GM19043 (cell line): ENCODE data around the gene EPHX1.
"Not testable (repeated sequence)": the region's sequence is repeated elsewhere in the genome, so short reads cannot be mapped to it uniquely, and the experiment has no call there.

Experiments
- ATAC-seq: cut with Tn5 transposase; IDR thresholded peaks from one replicate; pipeline ENCODE4 v1.9.1; 2021; ENCODE audit warnings: low read depth; ENCODE audit not compliant: unreplicated experiment

The EPHX1 gene

GRCh38 chr1:225777058-225777582, 32.8 kb upstream of the EPHX1 start:
- peak; percentile 7 for ATAC-seq

- peak; percentile 99 for ATAC-seq
Observed at GRCh38 chr1:225777583-225778336, 32.2 kb upstream of the EPHX1 start, which contains the start of gene SRP9. TSS of gene SRP9 (plus strand) at chr1:225777826. CDS start at chr1:225777941, 115 bp downstream.

DNA sequence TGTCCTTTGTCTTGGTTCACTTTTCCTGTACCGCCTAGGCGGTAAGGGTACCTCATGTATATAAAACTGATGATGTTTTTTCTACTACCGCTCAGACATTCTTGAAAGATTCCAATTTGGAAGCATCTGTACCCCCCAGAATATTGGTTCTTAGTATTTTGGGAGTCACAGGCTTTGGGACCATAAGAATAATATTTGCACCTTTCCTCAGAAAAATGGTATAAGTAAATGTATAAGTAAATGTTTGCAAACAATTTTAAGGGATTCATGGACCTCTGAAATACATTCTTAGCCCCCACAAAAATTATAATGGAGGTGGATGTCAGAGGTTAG, 31.6 kb upstream of the EPHX1 start:
- ATAC-seq, result no peak

- ATAC-seq, result not testable (repeated sequence)
Observed at GRCh38 chr1:225779165-225779564, 30.8 kb upstream of the EPHX1 start.

GRCh38 chr1:225780134-225780533, 29.8 kb upstream of the EPHX1 start:
- ATAC-seq, result no peak

DNA sequence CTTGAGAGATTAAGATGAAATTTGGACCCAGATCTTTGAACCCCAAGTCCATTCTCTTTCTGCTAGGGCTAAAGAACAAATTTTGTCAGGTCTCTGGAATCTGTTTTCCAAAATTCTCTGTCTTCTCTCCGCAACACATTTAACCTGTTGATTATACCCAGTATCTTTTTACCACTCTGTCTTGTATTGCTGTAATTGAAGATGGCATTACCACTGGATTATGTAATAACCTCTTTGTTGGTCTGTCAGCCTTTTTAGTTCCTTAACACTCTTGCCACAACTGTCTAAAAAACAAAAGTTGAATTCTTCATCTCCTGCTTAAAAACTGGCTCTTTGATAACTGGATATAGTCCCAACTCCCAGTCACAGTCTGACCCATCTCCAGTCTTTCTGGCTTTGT, 29.3 kb upstream of the EPHX1 start:
- ATAC-seq, result no peak

GRCh38 chr1:225789142-225789541, 20.8 kb upstream of the EPHX1 start:
- not testable (repeated sequence) for ATAC-seq

DNA sequence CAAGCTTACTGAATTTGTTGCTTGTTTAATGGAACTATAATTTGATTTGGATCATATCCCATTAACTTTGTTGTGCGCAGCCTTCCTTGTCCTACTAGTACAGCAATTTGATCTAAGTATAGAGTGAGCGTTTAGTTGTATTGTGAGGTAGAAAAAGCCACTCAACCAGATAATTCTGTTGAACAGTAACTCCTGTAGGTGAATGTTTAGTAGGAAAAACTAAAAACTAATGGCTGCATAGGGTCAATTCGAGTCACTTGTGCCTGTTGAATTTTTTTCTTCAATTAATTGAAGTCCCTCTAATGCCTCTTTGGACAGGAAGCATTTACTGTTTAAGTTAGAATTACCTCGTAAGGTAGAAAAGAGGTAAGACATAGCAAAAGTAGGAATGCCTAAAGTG, 15.0 kb upstream of the EPHX1 start:
- ATAC-seq, result no peak

DNA sequence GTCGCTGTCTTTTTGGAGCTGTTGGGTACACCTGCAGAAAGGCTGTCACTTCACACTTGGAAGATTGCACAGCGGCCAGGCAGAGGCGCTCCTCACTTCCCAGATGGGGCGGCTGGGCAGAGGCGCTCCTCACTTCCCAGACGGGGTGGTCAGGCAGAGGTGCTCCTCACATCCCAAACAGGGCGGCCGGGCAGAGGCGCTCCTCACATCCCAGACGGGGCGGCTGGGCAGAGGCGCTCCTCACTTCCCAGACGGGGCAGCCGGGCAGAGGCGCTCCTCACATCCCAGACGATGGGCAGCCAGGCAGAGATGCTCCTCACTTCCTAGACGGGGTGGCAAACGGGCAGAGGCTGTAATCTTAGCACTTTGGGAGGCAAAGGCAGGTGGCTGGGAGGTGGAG, 13.8 kb upstream of the EPHX1 start:
- ATAC-seq, result not testable (repeated sequence)

DNA sequence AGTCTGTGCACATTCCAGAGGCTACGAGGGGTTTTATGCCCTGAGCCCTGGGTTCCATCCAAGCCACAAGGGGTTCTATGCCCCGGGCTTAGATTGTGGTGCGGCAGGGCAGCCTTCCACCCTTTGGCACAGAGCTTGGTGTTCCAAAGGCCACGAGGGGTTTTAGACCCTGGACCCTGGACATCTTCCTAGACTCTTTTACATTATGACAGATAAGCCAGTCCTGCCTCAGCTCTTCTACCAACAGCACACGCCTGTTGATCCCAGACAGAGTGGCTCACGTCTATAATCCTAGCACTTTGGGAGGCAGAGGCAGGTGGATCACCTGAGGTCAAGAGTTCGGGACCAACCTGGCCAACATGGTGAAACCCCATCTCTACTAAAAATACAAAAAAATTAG, 8.8 kb upstream of the EPHX1 start:
- not testable (repeated sequence) for ATAC-seq

DNA sequence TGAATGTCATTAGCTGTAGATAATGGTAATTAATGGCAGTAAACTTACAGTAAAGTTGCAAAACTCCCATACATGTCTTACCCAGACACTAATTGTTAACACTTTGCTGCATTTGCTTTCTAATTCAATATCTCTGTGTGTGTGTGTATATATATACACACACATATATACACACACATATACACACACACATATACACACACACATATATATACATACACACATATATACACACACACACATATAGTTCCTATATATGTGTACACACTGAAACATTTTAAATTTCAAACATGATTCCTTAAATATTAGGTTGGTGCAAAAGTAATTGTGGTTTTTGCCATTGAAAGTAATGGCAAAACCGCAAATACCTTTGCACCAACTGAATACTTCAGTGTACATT, 3.7 kb upstream of the EPHX1 start:
- no peak for ATAC-seq

DNA sequence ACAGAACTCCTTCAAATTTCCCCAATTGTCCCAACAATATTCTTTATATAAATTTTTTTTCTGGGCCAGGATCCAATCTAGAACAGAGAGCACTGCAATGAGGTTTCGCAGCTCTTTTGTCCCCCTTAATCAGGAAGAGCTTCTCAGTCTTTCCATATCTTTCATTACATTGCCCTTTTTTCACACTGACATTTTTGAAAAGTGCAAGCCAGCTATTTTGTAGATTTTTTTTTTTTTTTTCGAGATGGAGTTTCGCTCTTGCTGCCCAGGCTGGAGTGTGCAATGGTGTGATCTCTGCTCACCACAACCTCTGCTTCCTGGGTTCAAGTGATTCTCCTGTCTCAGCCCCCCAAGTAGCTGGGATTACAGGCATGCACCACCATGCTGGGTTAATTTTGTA, 3.2 kb upstream of the EPHX1 start:
- ATAC-seq, result not testable (repeated sequence)

- ATAC-seq, result no peak
Observed at GRCh38 chr1:225808136-225808535, 1.8 kb upstream of the EPHX1 start.

DNA sequence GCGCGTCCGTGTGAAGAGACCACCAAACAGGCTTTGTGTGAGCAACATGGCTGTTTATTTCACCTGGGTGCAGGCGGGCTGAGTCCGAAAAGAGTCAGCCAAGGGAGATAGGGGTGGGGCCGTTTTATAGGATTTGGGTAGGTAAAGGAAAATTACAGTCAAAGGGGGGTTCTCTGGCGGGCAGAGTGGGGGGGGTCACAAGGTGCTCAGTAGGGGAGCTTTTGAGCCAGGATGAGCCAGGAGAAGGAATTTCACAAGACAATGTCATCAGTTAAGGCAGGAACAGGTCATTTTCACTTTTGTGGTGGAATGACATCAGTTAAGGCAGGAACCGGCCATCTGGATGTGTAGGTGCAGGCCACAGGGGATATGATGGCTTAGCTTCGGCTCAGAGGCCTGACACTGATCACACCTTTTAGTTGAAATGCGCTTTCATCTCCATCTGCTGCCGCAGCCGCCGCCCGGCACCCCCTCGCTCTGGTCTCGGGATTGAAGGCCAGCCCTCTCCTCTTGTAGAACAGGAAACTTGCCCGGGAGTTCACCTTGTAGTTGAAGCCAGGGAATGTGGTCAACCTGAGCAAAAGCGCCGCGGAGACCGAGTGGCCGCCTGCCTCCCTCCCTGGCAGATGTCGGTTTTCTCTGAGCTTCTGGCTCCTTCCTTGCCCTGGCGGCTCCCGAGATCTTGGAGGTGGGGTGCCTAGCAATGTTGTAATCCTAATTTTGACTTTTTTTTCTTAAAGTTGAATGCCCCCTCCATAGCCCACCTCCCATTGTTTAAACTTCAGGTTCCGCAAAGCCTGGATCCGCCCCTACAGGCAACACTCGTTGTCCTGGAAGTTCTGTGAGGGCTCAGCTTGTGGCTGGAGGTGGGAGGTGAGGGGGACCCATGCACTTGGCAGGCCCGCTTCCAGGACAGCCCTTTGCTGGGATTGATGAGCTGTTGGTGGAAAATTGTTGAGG, 935 bp downstream of the EPHX1 start:
- ATAC-seq, result not testable (repeated sequence)

- no peak for ATAC-seq
Observed at GRCh38 chr1:225811622-225812487, 1.9 kb downstream of the EPHX1 start.

GRCh38 chr1:225812488-225813213, 2.7 kb downstream of the EPHX1 start:
- no peak for ATAC-seq

- no peak for ATAC-seq
Observed at GRCh38 chr1:225813214-225813964, 3.5 kb downstream of the EPHX1 start.

DNA sequence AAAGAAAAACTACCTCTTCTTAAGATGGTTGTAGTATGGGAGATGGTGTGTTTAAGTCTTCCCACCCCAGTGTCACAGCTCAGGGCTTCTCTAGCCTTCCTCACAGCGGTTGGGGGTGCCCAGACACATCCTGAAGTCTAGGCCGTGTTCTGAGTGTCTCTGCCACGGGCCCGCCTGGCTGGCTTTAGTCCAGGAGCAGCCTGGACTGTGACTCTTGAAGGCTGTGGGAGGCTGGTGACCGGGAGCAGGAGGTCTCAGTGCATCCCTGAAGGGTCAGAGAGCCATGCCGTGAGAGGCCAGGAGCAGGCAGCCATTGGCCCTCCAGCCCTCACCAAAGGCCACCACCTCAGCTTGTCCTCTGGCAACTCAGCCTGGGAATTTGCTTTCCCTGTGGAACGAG, 4.5 kb downstream of the EPHX1 start:
- no peak for ATAC-seq

- ATAC-seq, result not testable (repeated sequence)
Observed at GRCh38 chr1:225815090-225815489, 5.2 kb downstream of the EPHX1 start.
